ENCODE measurements around the gene TMX2. TPM values are rescaled to one million over a fixed set of nuclear protein-coding genes. Genes with fewer than 3 reads are reported as not detected.

TMX2 gene
- polyA plus RNA-seq, 1 donor (not counting 4 experiments of a cell fraction or from before 2014, with no cell fraction given): 92.8 TPM

- no peaks in the 10 kb centered on the region for H3K27me3 ChIP-seq (ENCODE audit: control insufficient read depth, extremely low read depth, insufficient read depth, low read length)
- TF ChIP-seq EZH2 (IDR thresholded peaks at IDR 0.05; ENCODE audit: low read length): no peak
- TF ChIP-seq CTCF (optimal IDR thresholded peaks at IDR 0.05 in 1 of 3, IDR thresholded peaks at IDR 0.05 in 1 of 3, conservative IDR thresholded peaks at IDR 0.05 in 1 of 3; ENCODE audit: extremely low read depth in 1 of 3, insufficient read depth in 2 of 3, low read length in 3 of 3): no peak
- FAIRE-seq: no peak
- peaks cover 23% of the 10 kb centered on the region for H3K79me2 ChIP-seq (ENCODE audit: control insufficient read depth, insufficient read depth, low read length)
- no peaks in the 10 kb centered on the region for H3K9me3 ChIP-seq (ENCODE audit: control insufficient read depth, low read depth, low read length)
- H3K36me3 ChIP-seq (ENCODE audit: control insufficient read depth in 2 of 2, extremely low read depth in 1 of 2, insufficient read depth in 2 of 2, low read length in 2 of 2): peaks cover 7% of the 10 kb centered on the region in 2 experiments
- H3K4me2 ChIP-seq (ENCODE audit: control insufficient read depth, extremely low read depth, insufficient read depth, low read depth, low read length): no peak overlapping the region
- H3K4me3 ChIP-seq (ENCODE audit: control insufficient read depth in 2 of 3, extremely low read depth in 1 of 3, insufficient read depth in 2 of 3, low read depth in 1 of 3, low read length in 3 of 3): no peak overlapping the region
- no peak overlapping the region for H2AFZ ChIP-seq (ENCODE audit: control insufficient read depth, low read length)
- no peak for DNase-seq (ENCODE audit: low read depth, low spot score)
- H3K4me1 ChIP-seq (ENCODE audit: control insufficient read depth, extremely low read depth, insufficient read depth, low read length): peaks cover 6% of the 10 kb centered on the region
- no peak overlapping the region for H3K27ac ChIP-seq (ENCODE audit: control insufficient read depth, insufficient read depth, low read length)
- no peaks in the 10 kb centered on the region for H3K9me1 ChIP-seq (ENCODE audit: control insufficient read depth, extremely low read depth, insufficient read depth, low read length)
- dilution Hi-C loops (cut with MboI; ENCODE audit: extremely low pct_ligation_motif_present, low sequenced_read_pairs): no loop called here
- no peaks in the 10 kb centered on the region for H4K20me1 ChIP-seq (ENCODE audit: control insufficient read depth, extremely low read depth, insufficient read depth, low read length)
- no peak overlapping the region for H3K9ac ChIP-seq (ENCODE audit: control insufficient read depth, extremely low read depth, insufficient read depth, low read length)
Observed at GRCh38 chr11:57663975-57664374, 48.4 kb upstream of the TMX2 start.

GRCh38 chr11:57667117-57667735 is 45.2 kb upstream of the TMX2 start:
- peaks cover 3 to 4% of the 10 kb centered on the region in 2 experiments for H3K36me3 ChIP-seq (ENCODE audit: control insufficient read depth in 2 of 2, extremely low read depth in 1 of 2, insufficient read depth in 2 of 2, low read length in 2 of 2)
- H3K27me3 ChIP-seq (ENCODE audit: control insufficient read depth, extremely low read depth, insufficient read depth, low read length): no peaks in the 10 kb centered on the region
- peak overlapping the region; percentile 69 to 98 (median 92) for H3K4me3 ChIP-seq (ENCODE audit: control insufficient read depth in 2 of 3, extremely low read depth in 1 of 3, insufficient read depth in 2 of 3, low read depth in 1 of 3, low read length in 3 of 3)
- peak overlapping the region; percentile 91 for H2AFZ ChIP-seq (ENCODE audit: control insufficient read depth, low read length)
- H3K9me1 ChIP-seq (ENCODE audit: control insufficient read depth, extremely low read depth, insufficient read depth, low read length): no peaks in the 10 kb centered on the region
- dilution Hi-C loops (cut with MboI; ENCODE audit: extremely low pct_ligation_motif_present, low sequenced_read_pairs): no loop called here
- H3K4me1 ChIP-seq (ENCODE audit: control insufficient read depth, extremely low read depth, insufficient read depth, low read length): peaks cover 19% of the 10 kb centered on the region
- peak; percentile 57 for FAIRE-seq
- peaks cover 39% of the 10 kb centered on the region for H3K79me2 ChIP-seq (ENCODE audit: control insufficient read depth, insufficient read depth, low read length)
- TF ChIP-seq EZH2 (IDR thresholded peaks at IDR 0.05; ENCODE audit: low read length) (no peak), CTCF (optimal IDR thresholded peaks at IDR 0.05 in 1 of 3, IDR thresholded peaks at IDR 0.05 in 1 of 3, conservative IDR thresholded peaks at IDR 0.05 in 1 of 3; ENCODE audit: extremely low read depth in 1 of 3, insufficient read depth in 2 of 3, low read length in 3 of 3) (no peak)
- peak overlapping the region; percentile 99 for H3K4me2 ChIP-seq (ENCODE audit: control insufficient read depth, extremely low read depth, insufficient read depth, low read depth, low read length)
- H3K27ac ChIP-seq (ENCODE audit: control insufficient read depth, insufficient read depth, low read length): peak overlapping the region; percentile 99
- H3K9me3 ChIP-seq (ENCODE audit: control insufficient read depth, low read depth, low read length): no peaks in the 10 kb centered on the region
- no peaks in the 10 kb centered on the region for H4K20me1 ChIP-seq (ENCODE audit: control insufficient read depth, extremely low read depth, insufficient read depth, low read length)
- peak overlapping the region; percentile 98 for H3K9ac ChIP-seq (ENCODE audit: control insufficient read depth, extremely low read depth, insufficient read depth, low read length)
- peak; percentile 92 for DNase-seq (ENCODE audit: low read depth, low spot score)

Data from keratinocyte (primary cell).